GM21526 (cell line): ENCODE results near the gene SNX10.

Experiments used
- ATAC-seq: cut with Tn5 transposase; IDR thresholded peaks from one replicate; pipeline ENCODE4 v1.9.1; 2021; ENCODE audit warnings: moderate library complexity; ENCODE audit not compliant: unreplicated experiment, low FRiP score

Gene SNX10

GRCh38 chr7:26295586-26295985, 3.9 kb downstream of the SNX10 start:
- ATAC-seq: no peak

GRCh38 chr7:26298472-26299058, 6.9 kb downstream of the SNX10 start:
- no peak for ATAC-seq

- ATAC-seq: no peak
These were observed 13.6 kb downstream of the SNX10 start for GRCh38 chr7:26305090-26305868.

- ATAC-seq: no peak
These were observed 14.4 kb downstream of the SNX10 start for GRCh38 chr7:26305869-26306665.

GRCh38 chr7:26306790-26307189, 15.1 kb downstream of the SNX10 start:
- no peak for ATAC-seq

- no peak for ATAC-seq
These were observed 15.6 kb downstream of the SNX10 start for GRCh38 chr7:26307226-26307625.

- ATAC-seq: no peak
These were observed 16.1 kb downstream of the SNX10 start for GRCh38 chr7:26307791-26308190.

GRCh38 chr7:26308551-26308950, 16.9 kb downstream of the SNX10 start:
- ATAC-seq: no peak

- ATAC-seq: no peak
These were observed 17.4 kb downstream of the SNX10 start for GRCh38 chr7:26309089-26309488.

GRCh38 chr7:26311798-26312197, 20.1 kb downstream of the SNX10 start:
- no peak for ATAC-seq

GRCh38 chr7:26317211-26317610, 25.5 kb downstream of the SNX10 start:
- no peak for ATAC-seq

GRCh38 chr7:26318921-26319320, 27.3 kb downstream of the SNX10 start:
- ATAC-seq: no peak

GRCh38 chr7:26319636-26320035, 28.0 kb downstream of the SNX10 start:
- no peak for ATAC-seq

- ATAC-seq: no peak
These were observed 29.2 kb downstream of the SNX10 start for GRCh38 chr7:26320878-26321277.

GRCh38 chr7:26321435-26321834, 29.8 kb downstream of the SNX10 start:
- ATAC-seq: no peak

GRCh38 chr7:26326211-26326610, 34.5 kb downstream of the SNX10 start:
- no peak for ATAC-seq

GRCh38 chr7:26328498-26329390, 37.1 kb downstream of the SNX10 start:
- no peak for ATAC-seq

- ATAC-seq: no peak
These were observed 38.0 kb downstream of the SNX10 start for GRCh38 chr7:26329520-26330255.

GRCh38 chr7:26331113-26331512, 39.5 kb downstream of the SNX10 start:
- no peak for ATAC-seq

GRCh38 chr7:26331789-26332188, 40.1 kb downstream of the SNX10 start:
- no peak for ATAC-seq
